ENCODE measurements around the gene FOXE3. TPM values are rescaled to one million over a fixed set of nuclear protein-coding genes. Genes with fewer than 3 reads are reported as not detected.
"Not testable (repeated sequence)": the region's sequence is repeated elsewhere in the genome, so short reads cannot be mapped to it uniquely, and the experiment has no call there.

The FOXE3 gene
- total RNA-seq, 4 donors from 2014 or later = not detected

- no peak for DNase-seq (ENCODE audit: low spot score in 2 of 2)
- WGBS, 2 donors = 14 to 17% methylated on average over 24 to 25 of the region's 25 CpGs
- H3K4me3 ChIP-seq (ENCODE audit: low read depth, poor library complexity, severe bottlenecking) = no peak overlapping the region
- intact Hi-C loops (cut with DNase I; ENCODE audit: low total_unique reads) = no loop called here
- TF ChIP-seq CTCF (IDR thresholded peaks at IDR 0.05) (no peak), POLR2A (IDR thresholded peaks at IDR 0.05) (no peak)
Measured at GRCh38 chr1:47445823-47446550, 29.9 kb downstream of the FOXE3 start.

- DNase-seq (ENCODE audit: low spot score in 2 of 2) = no peak
- H3K4me3 ChIP-seq (ENCODE audit: low read depth, poor library complexity, severe bottlenecking) = no peak overlapping the region
- TF ChIP-seq CTCF (IDR thresholded peaks at IDR 0.05) (no peak), POLR2A (IDR thresholded peaks at IDR 0.05) (no peak)
- intact Hi-C loops (cut with DNase I; ENCODE audit: low total_unique reads) = no loop called here
- WGBS, 2 donors = 23 to 38% methylated on average over 4 of the region's 4 CpGs
Measured at GRCh38 chr1:47448462-47449222, 32.6 kb downstream of the FOXE3 start.

DNA sequence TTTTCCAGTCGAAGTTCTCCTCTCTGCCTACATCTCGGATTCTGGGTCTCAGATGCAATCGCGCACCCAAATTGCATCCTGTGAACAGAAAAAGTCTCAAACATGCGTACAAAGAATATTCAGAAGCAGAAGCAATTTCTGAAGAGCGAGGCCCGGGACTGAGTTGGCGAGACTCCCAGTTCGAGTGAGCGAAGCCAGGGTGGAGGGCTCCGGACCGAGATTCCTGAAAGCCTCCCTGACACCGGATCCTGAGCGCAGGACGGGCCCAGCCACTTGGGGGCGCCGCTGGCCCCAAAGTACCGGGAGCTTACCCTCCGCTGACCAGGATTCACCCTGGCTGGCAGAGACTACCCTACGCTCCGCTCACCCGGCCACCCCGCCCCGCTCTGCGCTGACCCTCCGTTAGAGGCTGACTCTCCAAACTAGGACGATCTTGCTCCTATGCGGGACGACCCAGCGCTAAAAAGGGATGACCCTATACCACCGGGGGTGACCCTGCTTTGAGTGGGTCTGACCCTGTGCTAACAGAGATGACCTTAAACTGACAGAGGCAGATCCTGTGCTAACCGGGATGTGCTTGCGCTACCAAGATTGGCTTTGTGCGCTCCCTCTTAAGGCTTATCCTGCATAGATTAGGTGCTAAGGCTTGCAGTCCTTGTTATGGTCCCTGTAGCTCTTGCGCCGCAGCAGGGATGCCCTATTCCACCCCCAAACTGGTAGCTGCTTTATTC is 33.9 kb downstream of the FOXE3 start:
- peak in 1 of 2 donors; percentile 87 for DNase-seq (ENCODE audit: low spot score in 2 of 2)
- 13 to 22% methylated on average over 31 to 33 of the region's 36 CpGs for whole genome bisulfite sequencing, 2 donors
- intact Hi-C loops (cut with DNase I; ENCODE audit: low total_unique reads) = no loop called here
- no peak overlapping the region for H3K4me3 ChIP-seq (ENCODE audit: low read depth, poor library complexity, severe bottlenecking)
- TF ChIP-seq CTCF (IDR thresholded peaks at IDR 0.05) = no peak
- no peak for TF ChIP-seq POLR2A (IDR thresholded peaks at IDR 0.05)

GRCh38 chr1:47450606-47451005 is 34.5 kb downstream of the FOXE3 start:
- intact Hi-C loops (cut with DNase I; ENCODE audit: low total_unique reads) = no loop called here
- no peak for DNase-seq (ENCODE audit: low spot score in 2 of 2)
- TF ChIP-seq CTCF (IDR thresholded peaks at IDR 0.05) (no peak), POLR2A (IDR thresholded peaks at IDR 0.05) (no peak)
- H3K4me3 ChIP-seq (ENCODE audit: low read depth, poor library complexity, severe bottlenecking) = no peak overlapping the region
- 71 to 73% methylated on average over 4 of the region's 4 CpGs for WGBS, 2 donors

- no peak for TF ChIP-seq CTCF (IDR thresholded peaks at IDR 0.05)
- TF ChIP-seq POLR2A (IDR thresholded peaks at IDR 0.05) = no peak
- H3K4me3 ChIP-seq (ENCODE audit: low read depth, poor library complexity, severe bottlenecking) = no peak overlapping the region
- WGBS, 2 donors = 83 to 100% methylated on average over 1 of the region's 1 CpG
- intact Hi-C loops (cut with DNase I; ENCODE audit: low total_unique reads) = no loop called here
- DNase-seq (ENCODE audit: low spot score in 2 of 2) = no peak
Measured at GRCh38 chr1:47452426-47452825, 36.3 kb downstream of the FOXE3 start.

GRCh38 chr1:47453910-47454309 is 37.8 kb downstream of the FOXE3 start:
- 78 to 94% methylated on average over 2 of the region's 2 CpGs for WGBS, 2 donors
- DNase-seq (ENCODE audit: low spot score in 2 of 2); H3K4me3 ChIP-seq (ENCODE audit: low read depth, poor library complexity, severe bottlenecking); intact Hi-C loops (cut with DNase I; ENCODE audit: low total_unique reads): not testable (repeated sequence)
